NCI-H524 (cell line): ENCODE measurements around the gene CCNK.

Experiments
- DNase-seq, 2 experiments: peaks; one replicate each; lab custom pipeline; 2025; lab: John Stamatoyannopoulos, UW

Gene CCNK

DNA sequence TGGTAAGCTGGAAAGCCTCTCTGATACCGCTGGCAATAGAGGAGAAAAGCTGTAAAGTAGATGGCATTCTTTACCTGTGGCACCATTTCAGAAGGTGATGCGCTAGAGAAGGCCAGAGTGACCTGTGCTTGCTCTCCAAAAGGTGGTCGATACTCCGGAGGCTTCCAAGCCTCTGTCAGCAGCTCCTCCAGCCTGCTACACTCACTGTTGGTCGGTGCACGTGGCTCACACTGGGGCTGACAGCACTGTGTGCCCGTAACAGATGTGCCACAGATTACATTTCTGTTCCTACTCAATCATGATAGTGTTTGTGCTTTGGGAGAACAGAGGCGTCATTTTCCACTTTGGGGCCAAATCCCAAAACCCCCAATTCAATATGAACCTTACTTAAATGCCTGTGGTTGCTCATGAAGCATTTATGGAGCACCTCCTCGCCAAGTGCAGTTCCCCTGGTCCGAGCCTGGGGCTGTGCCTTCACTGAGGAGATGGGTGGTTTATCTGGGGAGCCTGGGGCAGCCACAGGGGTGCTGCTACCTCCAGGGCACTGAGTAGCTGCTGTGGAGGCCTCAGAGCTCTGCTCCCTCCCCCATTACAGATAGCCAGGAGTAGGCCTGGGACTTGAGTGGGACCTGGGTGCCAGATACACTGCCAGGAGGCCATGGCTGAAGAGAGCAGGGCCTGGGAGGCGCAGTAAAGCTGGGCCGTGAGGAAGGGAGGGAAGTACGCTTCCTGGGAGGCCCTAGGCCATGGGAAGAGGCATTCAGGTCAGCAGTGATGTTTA lies 26.8 kb downstream of the CCNK start:
- DNase-seq, result peak in 1 of 2 experiments; percentile 64

DNA sequence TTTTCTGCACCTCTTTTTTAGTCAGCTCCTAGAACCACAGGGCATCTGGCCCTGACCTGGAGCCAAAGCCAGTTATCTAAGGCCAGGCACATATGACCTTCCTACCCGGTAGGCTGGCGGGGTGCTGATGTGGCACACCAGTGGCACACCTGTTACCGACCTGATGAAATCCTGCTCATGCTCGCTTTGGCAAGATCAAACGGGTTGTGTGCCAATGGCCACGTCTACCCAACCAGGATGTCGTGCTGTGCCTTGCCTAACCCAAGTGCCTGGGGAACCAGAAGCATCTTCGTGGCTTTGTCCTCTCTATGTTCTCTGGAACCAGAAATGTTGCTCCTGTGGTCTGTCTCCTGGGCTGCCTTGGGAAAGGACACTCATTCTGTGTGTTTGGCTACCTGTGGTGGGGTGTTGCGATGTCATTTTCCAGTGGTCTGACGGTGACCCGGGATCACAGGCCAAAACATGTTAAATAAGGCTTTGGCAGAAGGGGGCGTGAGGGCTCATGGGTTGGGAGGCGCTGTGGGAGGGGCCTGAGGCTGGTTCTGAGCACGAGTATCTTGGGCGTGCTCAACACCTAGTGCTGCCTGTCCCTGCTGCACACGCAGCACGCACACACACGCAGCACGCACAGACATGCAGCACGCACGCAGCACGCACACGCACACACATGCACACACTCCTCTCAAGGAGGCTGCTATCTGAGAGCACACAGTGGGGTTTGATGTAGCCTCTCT lies 27.9 kb downstream of the CCNK start:
- DNase-seq, result no peak

DNA sequence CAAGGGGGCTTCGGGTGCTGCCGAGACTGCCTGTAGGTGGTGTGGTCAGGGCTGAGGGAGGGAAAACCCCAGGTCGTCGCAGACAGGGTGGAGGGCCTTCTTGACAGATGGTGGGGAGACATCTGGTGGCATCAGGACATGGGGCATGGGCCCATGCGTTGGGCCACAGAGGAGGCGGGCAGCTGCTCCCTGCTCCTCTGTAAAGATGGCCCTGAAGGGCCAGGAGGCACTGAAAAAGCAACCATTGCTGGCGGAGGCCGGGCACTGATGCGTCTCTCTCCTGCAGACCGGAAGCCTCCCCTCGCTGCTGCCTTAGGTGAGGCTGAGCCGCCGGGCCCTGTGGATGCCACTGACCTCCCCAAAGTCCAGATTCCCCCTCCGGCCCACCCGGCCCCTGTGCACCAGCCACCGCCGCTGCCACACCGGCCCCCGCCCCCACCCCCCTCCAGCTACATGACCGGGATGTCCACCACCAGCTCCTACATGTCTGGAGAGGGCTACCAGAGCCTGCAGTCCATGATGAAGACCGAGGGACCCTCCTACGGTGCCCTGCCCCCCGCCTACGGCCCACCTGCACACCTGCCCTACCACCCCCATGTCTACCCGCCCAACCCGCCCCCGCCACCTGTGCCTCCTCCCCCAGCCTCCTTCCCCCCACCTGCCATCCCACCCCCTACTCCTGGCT lies 28.8 kb downstream of the CCNK start:
- peak; percentile 79 to 94 for DNase-seq

DNA sequence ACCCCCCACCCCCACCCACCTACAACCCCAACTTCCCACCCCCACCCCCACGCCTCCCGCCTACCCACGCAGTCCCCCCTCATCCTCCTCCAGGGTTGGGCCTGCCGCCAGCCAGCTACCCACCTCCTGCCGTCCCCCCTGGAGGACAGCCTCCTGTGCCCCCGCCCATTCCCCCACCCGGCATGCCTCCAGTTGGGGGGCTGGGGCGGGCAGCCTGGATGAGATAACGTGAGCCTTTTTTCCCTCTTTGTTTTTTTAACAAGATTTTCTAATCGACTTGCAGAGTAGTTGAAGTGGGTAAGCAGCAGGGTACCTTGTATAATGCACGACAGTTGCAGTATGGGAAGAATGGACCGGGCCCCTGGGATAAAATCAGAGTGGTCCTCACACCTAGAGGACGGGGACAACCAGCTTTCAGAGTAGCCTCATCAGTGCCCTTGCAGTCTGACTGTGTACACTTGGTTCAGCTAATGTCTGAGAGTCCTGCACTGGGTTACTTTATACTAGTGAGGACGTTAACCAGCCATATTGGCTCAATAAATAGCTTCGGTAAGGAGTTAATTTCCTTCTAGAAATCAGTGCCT lies 29.4 kb downstream of the CCNK start:
- no peak for DNase-seq

DNA sequence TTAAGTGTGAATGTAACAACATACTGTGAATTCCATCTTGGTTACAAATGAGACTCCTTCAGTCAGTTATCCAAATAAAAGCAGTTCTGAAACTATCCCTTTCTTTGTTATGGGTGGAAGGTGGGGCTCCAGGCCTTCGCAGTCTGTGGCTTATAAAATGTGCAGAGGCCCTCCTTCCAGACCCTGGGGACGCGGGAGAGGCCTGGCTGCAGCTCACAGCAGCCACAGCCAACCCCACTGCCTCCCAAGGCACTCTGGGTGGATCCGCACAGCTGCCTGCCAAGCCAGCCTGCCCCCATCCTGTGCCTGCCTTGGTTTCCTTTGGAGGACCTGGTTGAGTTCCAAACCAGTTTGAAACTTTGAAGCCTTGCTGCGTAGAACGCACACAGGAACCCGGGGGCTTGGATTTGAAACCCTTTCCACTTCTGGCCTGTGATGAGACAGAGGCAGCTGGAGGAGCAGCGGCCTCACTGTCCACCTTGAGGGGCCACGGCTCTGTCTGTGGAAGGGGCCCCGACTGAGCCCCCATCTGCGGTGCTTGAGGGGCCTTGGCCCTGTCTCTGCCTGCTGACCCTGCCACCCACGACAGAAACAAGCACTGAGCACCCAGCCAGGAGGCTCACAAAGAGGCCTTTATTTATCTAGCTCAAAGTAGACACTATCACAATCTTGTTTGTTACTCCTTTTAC lies 30.4 kb downstream of the CCNK start:
- DNase-seq, result no peak

- no peak for DNase-seq
Observed at GRCh38 chr14:99512110-99512449, 30.9 kb downstream of the CCNK start.

GRCh38 chr14:99512571-99513182 lies 31.5 kb downstream of the CCNK start:
- peak in 1 of 2 experiments; percentile 67 for DNase-seq

GRCh38 chr14:99513183-99513694 lies 32.0 kb downstream of the CCNK start:
- no peak for DNase-seq

DNA sequence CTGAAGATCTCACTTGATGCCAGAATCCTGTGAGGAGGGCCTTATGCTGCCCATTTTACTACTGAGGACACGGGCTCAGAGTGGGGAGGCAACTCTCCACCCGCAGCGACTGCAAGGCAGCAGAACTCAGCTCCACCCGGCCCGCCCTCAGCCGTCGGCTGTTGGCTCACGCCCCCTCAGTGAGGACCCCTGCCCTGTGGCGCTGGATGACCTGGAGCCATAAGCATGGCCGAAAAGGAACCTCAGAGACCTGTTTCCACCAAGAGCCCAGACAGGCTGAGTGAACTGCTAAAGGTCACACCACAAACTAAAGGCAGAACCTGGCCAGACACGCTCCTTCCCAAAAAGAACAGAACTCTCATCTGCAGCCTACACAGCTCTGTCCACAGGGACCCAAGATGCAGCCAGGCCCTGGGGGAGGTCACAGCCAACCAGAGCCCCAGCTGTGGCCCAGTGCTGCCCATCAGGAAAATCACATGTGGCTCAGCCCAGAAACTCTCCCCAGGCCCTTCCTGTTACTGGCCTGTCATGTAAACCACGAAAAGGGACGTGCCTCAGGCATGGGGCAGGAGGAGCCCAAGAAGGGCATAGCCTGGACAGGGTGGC lies 32.8 kb downstream of the CCNK start:
- DNase-seq, result no peak

GRCh38 chr14:99514552-99515300 lies 33.5 kb downstream of the CCNK start:
- DNase-seq, result no peak

- no peak for DNase-seq
Observed at GRCh38 chr14:99515301-99516155, 34.3 kb downstream of the CCNK start.

- DNase-seq, result no peak
Observed at GRCh38 chr14:99516156-99516870, 35.1 kb downstream of the CCNK start.

DNA sequence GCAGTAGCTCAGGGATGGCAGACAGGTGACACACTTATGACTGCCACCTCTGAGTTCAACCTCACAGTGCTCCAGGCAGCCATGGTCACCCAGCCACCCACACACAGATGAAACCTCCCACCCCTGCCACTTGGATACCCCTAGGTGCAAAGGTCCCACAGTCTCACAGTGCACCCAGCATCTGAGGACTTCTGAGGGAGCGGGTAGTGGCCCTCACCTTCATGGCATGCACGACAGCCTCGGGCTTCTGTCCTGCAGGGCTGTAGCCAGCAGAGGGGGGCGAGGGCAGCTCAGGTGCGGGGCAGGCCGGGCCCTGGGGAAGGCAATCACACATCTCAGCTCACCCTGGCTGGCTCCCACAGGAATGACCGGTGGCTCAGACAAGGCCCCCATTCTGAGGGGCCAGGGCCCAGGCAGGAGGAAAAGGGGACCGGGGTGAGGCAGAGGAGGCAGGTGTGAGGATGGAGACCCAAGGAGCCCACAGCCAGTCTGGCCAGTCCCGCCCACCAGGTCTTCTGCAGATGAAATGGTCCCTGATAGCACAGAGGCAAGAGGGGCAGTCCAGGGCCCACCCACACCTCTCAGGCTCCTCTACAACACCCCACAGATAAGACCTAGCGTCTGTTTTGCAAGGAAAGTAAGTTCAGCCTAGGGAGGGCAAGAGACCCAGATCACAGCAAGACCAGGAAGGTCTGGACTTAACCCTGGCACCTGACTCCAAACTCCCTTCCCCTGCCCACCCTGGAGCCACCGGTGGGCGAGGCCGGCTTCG lies 35.8 kb downstream of the CCNK start:
- no peak for DNase-seq

GRCh38 chr14:99517643-99518381 lies 36.6 kb downstream of the CCNK start:
- DNase-seq, result no peak

GRCh38 chr14:99518441-99519346 lies 37.5 kb downstream of the CCNK start:
- DNase-seq, result peak; percentile 52 to 72

DNA sequence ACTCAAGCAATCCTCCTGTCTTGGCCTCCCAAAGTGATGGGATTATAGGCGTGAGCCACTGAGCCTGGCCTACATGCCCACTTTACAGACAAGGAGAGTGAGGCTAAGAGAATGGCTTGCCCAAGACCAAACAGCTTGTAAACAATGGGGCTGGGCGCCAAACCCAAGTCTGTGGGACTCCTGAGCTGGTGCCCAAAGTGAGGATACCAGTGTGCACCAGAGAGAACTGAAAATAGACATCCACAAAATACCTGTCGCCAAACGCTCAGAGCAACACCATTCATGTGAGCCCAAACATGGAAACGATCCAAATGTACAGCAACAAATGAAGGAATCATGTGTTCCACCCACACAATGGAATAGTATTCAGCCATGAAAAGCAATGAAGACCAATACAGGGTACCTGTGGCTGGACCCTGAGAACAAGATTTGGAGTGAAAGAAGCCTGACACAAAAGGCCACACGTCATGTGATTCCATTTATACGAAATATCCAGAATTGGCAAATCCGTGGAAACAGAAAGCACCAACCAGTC lies 38.2 kb downstream of the CCNK start:
- DNase-seq, result no peak
